Measurements from ENCODE around the gene DPP6. TPM values are rescaled to one million over a fixed set of nuclear protein-coding genes. Genes with fewer than 3 reads are reported as not detected.

The DPP6 gene
- total RNA-seq, 1 experiment from 2014 or later = not detected

DNA sequence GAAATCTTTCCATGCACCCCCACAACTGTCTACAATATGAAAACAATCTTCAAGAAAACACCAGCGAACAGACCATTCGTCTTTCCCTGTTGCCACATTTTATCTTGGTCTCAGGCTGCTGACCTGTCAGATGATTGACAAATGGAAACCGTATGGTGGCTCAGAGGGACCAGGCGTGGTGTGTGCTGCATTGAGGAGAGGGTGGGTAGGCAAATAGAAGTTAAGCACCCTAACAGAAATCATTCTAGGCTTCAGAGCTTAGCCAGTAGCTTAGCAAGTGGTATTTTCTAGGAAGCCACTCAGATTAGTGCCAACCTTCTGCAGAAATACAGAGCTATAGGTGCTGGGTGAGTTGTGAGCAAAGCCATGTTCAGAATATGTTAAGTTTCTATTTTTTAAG lies 114.9 kb downstream of the DPP6 start:
- POLR2A ChIA-PET = no interaction called here
- ATAC-seq (no peak), DNase-seq (ENCODE audit: low read depth, low spot score) (no peak)
- Histone ChIP-seq H3K27me3 (ENCODE audit: control insufficient read depth, insufficient read depth, low read length) (no peaks in the 10 kb centered on the region), H3K9me3 (ENCODE audit: control insufficient read depth, insufficient read depth, low read depth, low read length) (no peaks in the 10 kb centered on the region), H3K4me1 (ENCODE audit: control insufficient read depth, insufficient read depth, low read length) (no peaks in the 10 kb centered on the region), H3K36me3 (ENCODE audit: control insufficient read depth, insufficient read depth, low read length) (no peaks in the 10 kb centered on the region), H3K4me3 (ENCODE audit: low read depth in 2 of 2, low read length in 2 of 2) (no peak overlapping the region), H3K27ac (ENCODE audit: low read length) (no peak overlapping the region)
- in situ Hi-C loops (cut with HindIII; ENCODE audit: low pct_unique_long_range_greater_than_20kb, low sequenced_read_pairs) = no loop called here
- CTCF ChIA-PET = no interaction called here
- TF ChIP-seq POLR2AphosphoS5 (IDR thresholded peaks at IDR 0.05; ENCODE audit: low read depth, low read length) = no peak
- TF ChIP-seq SIN3A (IDR thresholded peaks at IDR 0.05; ENCODE audit: borderline replicate concordance, insufficient read depth, low read depth, low read length) = no peak
- TF ChIP-seq, protein P1, sequence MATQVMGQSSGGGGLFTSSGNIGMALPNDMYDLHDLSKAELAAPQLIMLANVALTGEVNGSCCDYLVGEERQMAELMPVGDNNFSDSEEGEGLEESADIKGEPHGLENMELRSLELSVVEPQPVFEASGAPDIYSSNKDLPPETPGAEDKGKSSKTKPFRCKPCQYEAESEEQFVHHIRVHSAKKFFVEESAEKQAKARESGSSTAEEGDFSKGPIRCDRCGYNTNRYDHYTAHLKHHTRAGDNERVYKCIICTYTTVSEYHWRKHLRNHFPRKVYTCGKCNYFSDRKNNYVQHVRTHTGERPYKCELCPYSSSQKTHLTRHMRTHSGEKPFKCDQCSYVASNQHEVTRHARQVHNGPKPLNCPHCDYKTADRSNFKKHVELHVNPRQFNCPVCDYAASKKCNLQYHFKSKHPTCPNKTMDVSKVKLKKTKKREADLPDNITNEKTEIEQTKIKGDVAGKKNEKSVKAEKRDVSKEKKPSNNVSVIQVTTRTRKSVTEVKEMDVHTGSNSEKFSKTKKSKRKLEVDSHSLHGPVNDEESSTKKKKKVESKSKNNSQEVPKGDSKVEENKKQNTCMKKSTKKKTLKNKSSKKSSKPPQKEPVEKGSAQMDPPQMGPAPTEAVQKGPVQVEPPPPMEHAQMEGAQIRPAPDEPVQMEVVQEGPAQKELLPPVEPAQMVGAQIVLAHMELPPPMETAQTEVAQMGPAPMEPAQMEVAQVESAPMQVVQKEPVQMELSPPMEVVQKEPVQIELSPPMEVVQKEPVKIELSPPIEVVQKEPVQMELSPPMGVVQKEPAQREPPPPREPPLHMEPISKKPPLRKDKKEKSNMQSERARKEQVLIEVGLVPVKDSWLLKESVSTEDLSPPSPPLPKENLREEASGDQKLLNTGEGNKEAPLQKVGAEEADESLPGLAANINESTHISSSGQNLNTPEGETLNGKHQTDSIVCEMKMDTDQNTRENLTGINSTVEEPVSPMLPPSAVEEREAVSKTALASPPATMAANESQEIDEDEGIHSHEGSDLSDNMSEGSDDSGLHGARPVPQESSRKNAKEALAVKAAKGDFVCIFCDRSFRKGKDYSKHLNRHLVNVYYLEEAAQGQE (IDR thresholded peaks at IDR 0.05; ENCODE audit: insufficient read depth in 1 of 2, low read depth in 2 of 2, low read length in 1 of 2) = no peak
- TF ChIP-seq, protein P2, sequence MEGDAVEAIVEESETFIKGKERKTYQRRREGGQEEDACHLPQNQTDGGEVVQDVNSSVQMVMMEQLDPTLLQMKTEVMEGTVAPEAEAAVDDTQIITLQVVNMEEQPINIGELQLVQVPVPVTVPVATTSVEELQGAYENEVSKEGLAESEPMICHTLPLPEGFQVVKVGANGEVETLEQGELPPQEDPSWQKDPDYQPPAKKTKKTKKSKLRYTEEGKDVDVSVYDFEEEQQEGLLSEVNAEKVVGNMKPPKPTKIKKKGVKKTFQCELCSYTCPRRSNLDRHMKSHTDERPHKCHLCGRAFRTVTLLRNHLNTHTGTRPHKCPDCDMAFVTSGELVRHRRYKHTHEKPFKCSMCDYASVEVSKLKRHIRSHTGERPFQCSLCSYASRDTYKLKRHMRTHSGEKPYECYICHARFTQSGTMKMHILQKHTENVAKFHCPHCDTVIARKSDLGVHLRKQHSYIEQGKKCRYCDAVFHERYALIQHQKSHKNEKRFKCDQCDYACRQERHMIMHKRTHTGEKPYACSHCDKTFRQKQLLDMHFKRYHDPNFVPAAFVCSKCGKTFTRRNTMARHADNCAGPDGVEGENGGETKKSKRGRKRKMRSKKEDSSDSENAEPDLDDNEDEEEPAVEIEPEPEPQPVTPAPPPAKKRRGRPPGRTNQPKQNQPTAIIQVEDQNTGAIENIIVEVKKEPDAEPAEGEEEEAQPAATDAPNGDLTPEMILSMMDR (IDR thresholded peaks at IDR 0.05) = no peak
- no peak for TF ChIP-seq TCF7L2 (IDR thresholded peaks at IDR 0.05; ENCODE audit: low read depth, low read length)
- no TSS peak for BruUV-seq (replicated peaks)
- intact Hi-C loops (cut with micrococcal nuclease; ENCODE audit: unreplicated experiment) = no loop called here

DNA sequence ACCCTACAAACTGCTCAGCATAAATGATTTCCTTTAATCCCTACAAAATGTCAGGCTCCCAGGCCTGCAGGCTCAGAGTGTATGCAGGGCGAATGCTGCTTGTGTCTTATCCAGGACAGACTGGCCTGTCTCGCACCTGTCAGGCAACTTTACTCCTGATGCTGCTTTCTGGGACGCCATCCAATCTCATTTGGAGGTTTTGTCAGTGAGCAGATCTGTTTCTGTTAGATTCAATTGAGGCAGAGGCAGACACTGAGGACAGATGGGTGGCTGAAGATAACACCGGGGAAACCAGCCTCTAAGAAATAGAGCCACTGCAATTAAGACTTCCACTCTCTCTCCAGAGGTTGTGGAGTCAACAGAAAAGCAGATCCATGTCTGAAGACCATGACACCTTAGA lies 115.6 kb downstream of the DPP6 start:
- ChIA-PET CTCF (no interaction called here), POLR2A (no interaction called here)
- in situ Hi-C loops (cut with HindIII; ENCODE audit: low pct_unique_long_range_greater_than_20kb, low sequenced_read_pairs) = no loop called here
- ATAC-seq = no peak
- Histone ChIP-seq H3K27ac (ENCODE audit: low read length) (no peak overlapping the region), H3K4me1 (ENCODE audit: control insufficient read depth, insufficient read depth, low read length) (no peaks in the 10 kb centered on the region), H3K4me3 (ENCODE audit: low read depth in 2 of 2, low read length in 2 of 2) (no peak overlapping the region), H3K9me3 (ENCODE audit: control insufficient read depth, insufficient read depth, low read depth, low read length) (no peaks in the 10 kb centered on the region), H3K36me3 (ENCODE audit: control insufficient read depth, insufficient read depth, low read length) (no peaks in the 10 kb centered on the region), H3K27me3 (ENCODE audit: control insufficient read depth, insufficient read depth, low read length) (no peaks in the 10 kb centered on the region)
- BruUV-seq (replicated peaks) = no TSS peak
- no peak for DNase-seq (ENCODE audit: low read depth, low spot score)
- TF ChIP-seq, protein P2 (IDR thresholded peaks at IDR 0.05) = no peak
- TF ChIP-seq POLR2AphosphoS5 (IDR thresholded peaks at IDR 0.05; ENCODE audit: low read depth, low read length) (no peak), TCF7L2 (IDR thresholded peaks at IDR 0.05; ENCODE audit: low read depth, low read length) (no peak)
- intact Hi-C loops (cut with micrococcal nuclease; ENCODE audit: unreplicated experiment) = no loop called here

DNA sequence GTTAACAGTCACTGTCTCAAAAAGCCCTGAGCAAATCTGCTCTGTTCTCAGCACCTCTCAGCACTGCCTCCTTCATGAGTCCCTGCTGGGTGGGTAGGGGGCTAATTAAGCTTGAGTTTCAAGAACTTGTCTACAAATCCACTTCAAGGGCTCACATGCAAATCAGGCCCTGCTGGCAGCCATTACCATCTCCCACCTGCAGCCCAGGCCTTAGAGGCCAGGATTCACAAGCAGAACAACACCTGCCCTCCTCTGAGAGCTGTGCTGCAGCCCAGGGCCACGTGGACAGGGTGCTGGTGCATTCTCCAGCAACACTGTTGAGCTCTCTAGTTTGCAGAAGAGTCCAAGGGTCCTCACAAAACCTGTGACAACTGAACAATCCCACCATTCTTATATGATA lies 119.2 kb downstream of the DPP6 start:
- Histone ChIP-seq H3K27ac (ENCODE audit: low read length) (no peak overlapping the region), H3K4me1 (ENCODE audit: control insufficient read depth, insufficient read depth, low read length) (no peaks in the 10 kb centered on the region), H3K36me3 (ENCODE audit: control insufficient read depth, insufficient read depth, low read length) (no peaks in the 10 kb centered on the region), H3K27me3 (ENCODE audit: control insufficient read depth, insufficient read depth, low read length) (no peaks in the 10 kb centered on the region), H3K9me3 (ENCODE audit: control insufficient read depth, insufficient read depth, low read depth, low read length) (no peaks in the 10 kb centered on the region), H3K4me3 (ENCODE audit: low read depth in 2 of 2, low read length in 2 of 2) (no peak overlapping the region)
- CTCF ChIA-PET = no interaction called here
- no peak for DNase-seq (ENCODE audit: low read depth, low spot score)
- TF ChIP-seq SIN3A (IDR thresholded peaks at IDR 0.05; ENCODE audit: borderline replicate concordance, insufficient read depth, low read depth, low read length) (no peak), POLR2AphosphoS5 (IDR thresholded peaks at IDR 0.05; ENCODE audit: low read depth, low read length) (no peak), TCF7L2 (IDR thresholded peaks at IDR 0.05; ENCODE audit: low read depth, low read length) (no peak)
- TF ChIP-seq, protein P1 (IDR thresholded peaks at IDR 0.05; ENCODE audit: insufficient read depth in 1 of 2, low read depth in 2 of 2, low read length in 1 of 2) = no peak
- TF ChIP-seq, protein P2 (IDR thresholded peaks at IDR 0.05) = no peak
- POLR2A ChIA-PET = no interaction called here
- no TSS peak for BruUV-seq (replicated peaks)
- intact Hi-C loops (cut with micrococcal nuclease; ENCODE audit: unreplicated experiment) = no loop called here
- in situ Hi-C loops (cut with HindIII; ENCODE audit: low pct_unique_long_range_greater_than_20kb, low sequenced_read_pairs) = no loop called here
- ATAC-seq = no peak

Data from Panc1 (cell line).